Right lobe of liver (tissue), 4 donors: ENCODE results near the gene SRC.

Source experiments
- POLR2A ChIP-seq: fragments of 450-650 bp; IDR thresholded peaks from one replicate; pipeline ENCODE4 v1.6.1; 2017; ENCODE audit warnings: antibody characterized with exemption, mild to moderate bottlenecking
- TF ChIP-seq, protein P1 (sequence below), 4 donors: fragments of 200-600 bp in 3 of 4; fragments of 450-650 bp in 1 of 4; IDR thresholded peaks; one replicate each; pipeline versions ENCODE4 v1.5.1 to v1.8.0; 2016 to 2022; ENCODE audit warnings: antibody characterized with exemption in 4 of 4, mild to moderate bottlenecking in 2 of 4
- donor health status: DM: no; HTN: no; CAD: no.
- donor health status: DM: no; HTN: no; CAD: no.
- donor health status: DM: no; HTN: yes; CAD: no.

- TF ChIP-seq, protein P1, sequence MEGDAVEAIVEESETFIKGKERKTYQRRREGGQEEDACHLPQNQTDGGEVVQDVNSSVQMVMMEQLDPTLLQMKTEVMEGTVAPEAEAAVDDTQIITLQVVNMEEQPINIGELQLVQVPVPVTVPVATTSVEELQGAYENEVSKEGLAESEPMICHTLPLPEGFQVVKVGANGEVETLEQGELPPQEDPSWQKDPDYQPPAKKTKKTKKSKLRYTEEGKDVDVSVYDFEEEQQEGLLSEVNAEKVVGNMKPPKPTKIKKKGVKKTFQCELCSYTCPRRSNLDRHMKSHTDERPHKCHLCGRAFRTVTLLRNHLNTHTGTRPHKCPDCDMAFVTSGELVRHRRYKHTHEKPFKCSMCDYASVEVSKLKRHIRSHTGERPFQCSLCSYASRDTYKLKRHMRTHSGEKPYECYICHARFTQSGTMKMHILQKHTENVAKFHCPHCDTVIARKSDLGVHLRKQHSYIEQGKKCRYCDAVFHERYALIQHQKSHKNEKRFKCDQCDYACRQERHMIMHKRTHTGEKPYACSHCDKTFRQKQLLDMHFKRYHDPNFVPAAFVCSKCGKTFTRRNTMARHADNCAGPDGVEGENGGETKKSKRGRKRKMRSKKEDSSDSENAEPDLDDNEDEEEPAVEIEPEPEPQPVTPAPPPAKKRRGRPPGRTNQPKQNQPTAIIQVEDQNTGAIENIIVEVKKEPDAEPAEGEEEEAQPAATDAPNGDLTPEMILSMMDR (IDR thresholded peaks at IDR 0.05), result no peak
- peak; percentile 44 for TF ChIP-seq POLR2A
Measured at GRCh38 chr20:37345339-37346235, at the start of gene SRC.
